ENCODE results near the gene GABBR2. TPM values are rescaled to one million over a fixed set of nuclear protein-coding genes. Genes with fewer than 3 reads are reported as not detected.

The GABBR2 gene
- total RNA-seq, 1 donor from 2014 or later: 42.7 TPM

- no peak for DNase-seq
Observed at GRCh38 chr9:98567540-98568233, 141.0 kb downstream of the GABBR2 start.

GRCh38 chr9:98565152-98566135 lies 143.3 kb downstream of the GABBR2 start:
- no peak for DNase-seq

GRCh38 chr9:98564714-98565113 lies 144.0 kb downstream of the GABBR2 start:
- no peak for DNase-seq

- no peak for DNase-seq
Observed at GRCh38 chr9:98563988-98564387, 144.7 kb downstream of the GABBR2 start.

GRCh38 chr9:98563212-98563907 lies 145.4 kb downstream of the GABBR2 start:
- no peak for DNase-seq

GRCh38 chr9:98559561-98559960 lies 149.2 kb downstream of the GABBR2 start:
- DNase-seq: no peak

GRCh38 chr9:98558575-98558974 lies 150.2 kb downstream of the GABBR2 start:
- peak; percentile 29 for DNase-seq

- DNase-seq: no peak
Observed at GRCh38 chr9:98556511-98556910, 152.2 kb downstream of the GABBR2 start.

GRCh38 chr9:98555651-98556465 lies 152.9 kb downstream of the GABBR2 start:
- no peak for DNase-seq

- DNase-seq: no peak
Observed at GRCh38 chr9:98554752-98555151, 154.0 kb downstream of the GABBR2 start.

- no peak for DNase-seq
Observed at GRCh38 chr9:98552331-98552730, 156.4 kb downstream of the GABBR2 start.

- peak; percentile 29 for DNase-seq
Observed at GRCh38 chr9:98551511-98552286, 157.0 kb downstream of the GABBR2 start.

GRCh38 chr9:98550206-98550820 lies 158.4 kb downstream of the GABBR2 start:
- DNase-seq: no peak

GRCh38 chr9:98549401-98549800 lies 159.3 kb downstream of the GABBR2 start:
- no peak for DNase-seq

- no peak for DNase-seq
Observed at GRCh38 chr9:98547606-98548005, 161.1 kb downstream of the GABBR2 start.

GRCh38 chr9:98545021-98545420 lies 163.7 kb downstream of the GABBR2 start:
- DNase-seq: no peak

- DNase-seq: no peak
Observed at GRCh38 chr9:98541684-98542230, 167.0 kb downstream of the GABBR2 start.

- DNase-seq: no peak
Observed at GRCh38 chr9:98540476-98540875, 168.3 kb downstream of the GABBR2 start.

GRCh38 chr9:98539954-98540353 lies 168.8 kb downstream of the GABBR2 start:
- no peak for DNase-seq

GRCh38 chr9:98538626-98539031 lies 170.1 kb downstream of the GABBR2 start:
- no peak for DNase-seq

Measured in occipital lobe (tissue), 2 donors.